ENCODE data around the gene AGT.

DNA sequence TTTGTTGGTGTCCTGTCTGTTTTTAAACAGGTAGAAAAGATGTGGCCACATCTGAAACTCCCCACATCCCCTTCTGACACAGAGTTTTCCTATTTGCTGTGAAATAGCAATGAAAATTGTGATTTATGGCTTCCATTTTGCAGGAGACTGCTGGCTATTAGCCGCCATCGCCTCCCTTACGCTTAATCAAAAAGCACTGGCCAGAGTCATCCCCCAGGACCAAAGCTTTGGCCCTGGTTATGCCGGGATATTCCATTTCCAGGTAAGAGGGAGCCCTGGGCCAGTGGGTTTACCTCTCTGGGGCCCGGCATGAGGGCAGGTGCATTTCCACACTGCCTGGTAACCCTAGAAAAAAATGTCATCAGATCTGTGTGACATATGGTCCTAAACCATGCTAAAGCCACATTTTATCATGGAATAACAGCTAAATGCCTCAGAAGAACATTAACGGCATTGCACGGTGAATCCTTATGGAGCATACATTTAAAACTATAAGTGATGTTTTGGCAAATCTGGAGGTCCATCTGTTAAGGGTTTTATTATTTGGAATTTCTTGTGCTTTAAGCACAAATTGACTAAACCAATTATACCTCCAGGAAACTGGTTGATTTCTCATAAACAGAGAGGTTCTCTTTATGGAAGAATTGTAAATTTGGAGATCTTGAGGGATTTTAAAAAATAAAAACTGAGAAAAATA, 45.6 kb upstream of the AGT start:
- TF ChIP-seq, protein P1, sequence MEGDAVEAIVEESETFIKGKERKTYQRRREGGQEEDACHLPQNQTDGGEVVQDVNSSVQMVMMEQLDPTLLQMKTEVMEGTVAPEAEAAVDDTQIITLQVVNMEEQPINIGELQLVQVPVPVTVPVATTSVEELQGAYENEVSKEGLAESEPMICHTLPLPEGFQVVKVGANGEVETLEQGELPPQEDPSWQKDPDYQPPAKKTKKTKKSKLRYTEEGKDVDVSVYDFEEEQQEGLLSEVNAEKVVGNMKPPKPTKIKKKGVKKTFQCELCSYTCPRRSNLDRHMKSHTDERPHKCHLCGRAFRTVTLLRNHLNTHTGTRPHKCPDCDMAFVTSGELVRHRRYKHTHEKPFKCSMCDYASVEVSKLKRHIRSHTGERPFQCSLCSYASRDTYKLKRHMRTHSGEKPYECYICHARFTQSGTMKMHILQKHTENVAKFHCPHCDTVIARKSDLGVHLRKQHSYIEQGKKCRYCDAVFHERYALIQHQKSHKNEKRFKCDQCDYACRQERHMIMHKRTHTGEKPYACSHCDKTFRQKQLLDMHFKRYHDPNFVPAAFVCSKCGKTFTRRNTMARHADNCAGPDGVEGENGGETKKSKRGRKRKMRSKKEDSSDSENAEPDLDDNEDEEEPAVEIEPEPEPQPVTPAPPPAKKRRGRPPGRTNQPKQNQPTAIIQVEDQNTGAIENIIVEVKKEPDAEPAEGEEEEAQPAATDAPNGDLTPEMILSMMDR (conservative IDR thresholded peaks at IDR 0.05 in 1 of 2, IDR thresholded peaks at IDR 0.05 in 1 of 2; ENCODE audit: extremely low read depth in 1 of 2, insufficient read depth in 1 of 2, low read depth in 1 of 2, low read length in 2 of 2): no peak
- no peak for TF ChIP-seq EZH2 (IDR thresholded peaks at IDR 0.05; ENCODE audit: borderline replicate concordance, low read length)
